ENCODE results near the gene ELF4.

The ELF4 gene

DNA sequence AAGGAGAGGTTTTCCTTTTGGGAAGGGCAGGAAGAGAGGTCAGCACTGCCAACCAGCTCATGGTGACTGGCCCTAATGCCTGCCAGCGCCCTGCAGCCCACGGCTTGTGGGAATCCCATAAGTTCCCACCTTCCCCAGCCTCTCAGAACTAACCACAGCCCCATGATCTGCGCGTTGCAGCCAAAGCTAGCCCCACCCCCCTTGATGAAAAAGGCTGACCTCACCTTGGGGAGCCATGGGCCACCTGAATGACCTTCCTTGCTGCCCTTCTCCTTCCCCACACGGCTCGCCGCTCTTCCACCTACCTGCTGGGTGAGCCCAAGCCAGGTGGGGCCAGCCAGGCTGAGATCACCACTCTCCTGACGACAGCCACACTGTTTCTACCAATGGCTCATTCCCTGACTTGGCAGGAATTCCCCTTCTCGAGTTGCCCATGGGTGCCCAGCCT is 3.9 kb upstream of the ELF4 start:
- DNase-seq, result no peak

DNA sequence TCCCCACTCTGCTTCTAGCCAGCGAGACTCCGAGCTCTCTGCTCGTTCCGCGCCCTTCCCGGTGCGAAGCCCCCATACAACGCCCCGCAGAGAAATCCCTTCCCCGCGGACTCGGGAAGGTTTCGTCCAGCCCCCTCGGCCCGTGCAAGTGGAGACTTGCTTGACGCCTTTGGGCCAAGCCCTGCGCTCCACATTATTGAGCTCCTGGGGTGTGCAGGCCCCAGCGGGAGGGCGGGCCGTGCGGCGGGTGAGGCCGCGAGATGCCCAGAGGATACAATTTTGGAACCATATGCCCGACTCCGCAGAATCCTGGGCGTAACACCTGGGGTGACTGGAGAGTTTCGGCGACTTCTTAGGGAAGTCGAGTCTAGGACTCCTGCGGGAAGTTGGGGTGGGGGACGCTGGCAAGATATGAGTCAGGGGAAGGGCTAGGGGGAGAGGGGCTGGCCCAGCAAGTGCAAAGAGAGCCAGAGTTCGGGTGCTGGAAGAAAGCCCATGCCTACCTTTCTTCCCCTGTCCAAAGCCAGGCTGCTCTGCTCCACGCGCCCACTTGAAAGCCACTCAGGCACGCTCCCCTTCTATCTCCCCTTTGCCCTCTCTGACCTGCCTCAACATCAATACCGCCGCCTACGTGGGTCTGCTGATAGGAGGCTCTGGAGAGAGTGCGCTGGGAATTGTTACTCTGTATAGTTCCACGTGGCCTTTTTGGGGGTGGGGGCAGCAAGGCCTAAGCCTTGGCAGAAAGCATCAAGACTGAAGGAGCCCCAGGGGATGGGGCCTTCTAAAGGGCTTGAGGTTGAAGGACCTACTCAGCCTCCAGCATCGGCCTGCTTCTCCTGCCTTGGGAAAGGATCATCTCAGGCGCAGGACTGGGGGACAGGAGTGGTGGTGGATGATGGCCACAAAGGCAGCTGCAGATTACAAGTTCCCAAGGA is 1.2 kb upstream of the ELF4 start:
- no peak for DNase-seq

DNA sequence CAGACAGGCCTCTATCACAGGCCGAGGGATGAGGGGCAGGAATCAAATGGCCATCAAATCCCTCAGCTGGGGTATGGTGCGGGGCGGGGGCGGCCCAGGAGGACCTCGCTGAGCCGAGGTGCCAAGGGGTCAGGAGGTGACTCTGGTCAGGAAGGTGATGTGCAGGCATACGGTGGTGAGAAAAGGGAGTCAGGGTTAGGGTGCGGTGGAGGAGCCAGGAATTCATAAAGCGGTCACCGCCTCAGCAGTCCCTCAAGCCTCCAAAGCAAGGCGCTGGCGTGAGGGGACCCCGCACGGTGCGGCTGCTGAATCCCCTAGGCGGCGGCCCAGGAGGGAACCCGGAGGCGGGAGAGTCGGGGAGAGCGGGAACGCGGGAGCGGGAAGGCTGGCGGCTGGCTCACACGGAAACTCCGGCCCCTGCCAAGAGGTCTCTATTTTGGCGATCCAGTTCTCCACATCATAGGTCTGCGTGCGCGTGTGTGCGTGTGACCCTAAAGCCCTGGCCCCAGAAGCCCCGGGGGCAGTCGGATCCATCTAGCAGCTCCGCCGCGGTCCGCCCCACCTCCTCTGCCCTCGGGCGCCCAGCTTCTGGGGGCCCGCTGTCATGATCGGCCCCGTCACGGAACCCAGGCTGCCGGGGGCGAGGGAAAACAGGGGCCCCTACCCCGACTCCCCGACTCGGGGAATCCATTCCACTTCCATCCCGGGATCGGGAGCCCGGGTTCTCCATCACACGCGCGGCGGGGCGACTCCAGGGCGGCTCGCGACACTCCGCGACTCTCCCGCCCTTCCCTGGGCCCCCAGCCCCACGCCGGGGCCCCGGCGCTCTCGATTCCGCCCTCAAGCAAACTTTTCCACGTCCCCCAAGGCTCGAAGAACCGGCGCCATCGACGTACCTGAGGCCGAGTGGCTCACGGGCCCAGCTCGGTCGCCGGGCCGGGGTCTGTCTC is 593 bp downstream of the ELF4 start:
- DNase-seq, result no peak

DNA sequence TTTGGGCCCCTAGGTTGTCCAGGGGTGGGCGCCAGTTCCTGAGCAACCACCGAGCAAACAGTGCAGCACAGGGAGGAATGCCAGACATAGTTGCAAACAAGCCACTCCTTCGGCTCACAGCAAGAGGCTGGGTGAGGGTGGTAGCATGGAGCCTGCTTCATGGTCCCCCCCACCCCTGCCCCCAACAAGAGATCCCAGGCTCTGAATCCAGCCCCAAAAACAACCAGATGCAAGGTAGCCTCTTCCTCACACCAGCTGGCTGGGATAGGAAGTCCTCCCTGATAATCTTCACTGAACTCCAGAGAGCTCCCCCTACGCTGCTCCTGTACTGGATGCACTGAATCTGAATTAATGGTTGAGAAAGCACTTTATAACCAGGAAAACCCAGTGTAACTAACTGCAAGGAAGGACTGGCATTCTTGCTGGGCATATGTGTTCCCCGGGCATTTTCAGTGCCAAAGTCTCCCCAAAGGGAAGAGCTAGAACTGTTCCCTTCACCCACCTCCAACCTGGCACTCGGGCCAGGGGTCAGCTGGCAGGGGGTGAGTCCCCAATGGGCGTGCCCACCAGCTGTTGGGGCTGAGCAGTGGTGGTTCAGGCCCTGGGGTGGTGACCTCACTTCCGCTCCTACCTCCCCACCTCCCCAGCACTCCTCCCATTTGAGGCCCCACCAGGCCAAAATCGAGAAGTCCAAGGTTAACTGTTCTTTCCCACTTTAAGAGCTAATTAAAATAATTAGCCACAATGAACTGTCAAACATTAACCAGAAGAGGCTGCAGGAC is 1.5 kb downstream of the ELF4 start:
- peak; percentile 67 for DNase-seq

DNA sequence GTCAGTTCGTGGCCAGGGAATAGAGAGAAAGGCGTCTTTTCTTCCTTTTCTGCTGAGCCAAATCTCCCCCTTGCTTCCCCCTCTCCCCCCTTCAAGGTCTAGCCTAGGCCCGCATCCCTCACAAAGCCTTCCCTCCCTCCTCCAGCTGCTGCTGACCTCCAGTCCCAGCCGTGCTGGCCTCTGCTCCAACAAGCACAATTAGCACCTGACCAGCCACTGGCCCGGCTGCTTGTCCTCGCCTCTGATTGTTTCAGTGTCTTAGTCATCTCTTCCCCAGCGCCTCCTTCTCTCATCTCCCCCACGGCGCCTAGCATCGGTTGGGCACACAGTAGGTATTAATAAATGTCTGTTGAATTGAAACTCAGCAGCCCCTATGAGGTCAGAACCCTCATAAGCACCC is 4.2 kb downstream of the ELF4 start:
- DNase-seq, result no peak

DNA sequence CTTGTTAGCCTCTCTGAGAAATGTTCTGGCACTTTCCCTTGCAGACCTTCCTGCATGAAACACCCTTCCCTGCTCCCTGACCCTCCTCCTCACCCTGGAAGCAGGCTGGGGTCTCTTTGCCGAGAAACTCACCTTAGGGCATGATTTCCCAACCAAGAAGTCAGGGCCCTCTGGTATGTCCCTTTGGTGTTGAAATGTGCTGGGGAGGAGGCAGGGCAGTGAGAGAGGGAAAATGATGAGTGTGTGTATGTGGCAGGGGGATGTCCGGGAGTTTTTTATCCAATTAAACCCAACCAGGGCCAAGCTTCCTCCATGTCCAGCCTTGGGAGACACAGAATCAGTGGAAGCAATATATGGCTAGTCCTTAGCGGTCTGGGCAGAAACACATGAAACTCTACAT is 5.1 kb downstream of the ELF4 start:
- no peak for DNase-seq

DNA sequence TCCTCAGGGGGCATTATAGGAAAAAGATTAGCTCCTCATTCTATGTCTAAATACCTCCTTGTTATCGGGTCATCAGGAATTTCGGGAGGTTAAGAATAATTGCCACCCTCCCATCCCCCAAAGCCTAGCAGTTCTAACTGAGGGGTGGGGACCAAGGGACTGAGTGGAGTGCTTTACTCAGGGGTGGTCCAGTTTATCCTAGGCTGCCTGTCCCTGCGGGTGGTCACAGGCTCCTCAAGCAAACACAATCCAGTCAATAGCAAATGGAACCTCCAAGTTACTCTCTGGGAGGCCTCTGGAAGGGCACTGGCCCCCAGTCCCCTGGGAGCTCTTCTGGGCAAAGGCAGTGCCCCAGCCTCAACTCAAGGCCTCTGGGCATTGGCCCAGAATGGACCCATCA is 6.7 kb downstream of the ELF4 start:
- DNase-seq, result no peak

DNA sequence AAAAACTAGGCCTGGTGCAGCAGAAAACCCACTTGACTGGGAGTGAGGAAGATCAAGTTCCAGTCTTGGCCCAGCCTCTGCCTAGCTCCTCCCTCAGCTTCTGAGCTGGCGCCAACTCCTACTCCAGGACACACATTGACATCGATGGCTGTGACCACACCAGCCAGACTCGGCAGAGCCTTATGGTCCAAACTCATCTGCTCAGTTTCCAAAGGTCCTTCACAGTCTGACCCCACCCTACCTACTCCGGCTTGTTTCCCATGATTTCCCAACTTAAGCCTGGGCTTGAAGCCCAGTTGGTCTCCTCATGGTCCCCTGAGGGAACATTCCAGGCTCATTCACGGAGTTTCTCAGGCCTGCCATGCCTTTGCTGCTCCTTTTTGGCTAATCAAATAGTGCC is 10.1 kb downstream of the ELF4 start:
- no peak for DNase-seq

DNA sequence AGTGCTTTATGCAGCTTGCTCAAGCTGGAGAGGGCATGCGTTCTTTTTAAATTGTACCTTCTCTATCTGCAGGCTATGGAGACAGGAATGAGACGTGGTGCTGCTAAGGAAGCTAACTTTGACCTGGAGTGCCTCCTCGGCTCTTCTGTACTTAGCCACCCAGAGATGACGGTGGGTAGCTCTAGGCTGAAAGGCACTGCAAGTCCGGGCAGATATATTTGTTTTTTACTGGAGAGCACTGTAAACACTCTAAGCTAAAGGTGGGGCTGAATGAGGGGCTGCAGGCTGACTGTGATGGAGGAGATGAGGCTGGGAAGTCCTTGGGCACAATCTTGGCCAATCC is 12.1 kb downstream of the ELF4 start:
- DNase-seq, result no peak

DNA sequence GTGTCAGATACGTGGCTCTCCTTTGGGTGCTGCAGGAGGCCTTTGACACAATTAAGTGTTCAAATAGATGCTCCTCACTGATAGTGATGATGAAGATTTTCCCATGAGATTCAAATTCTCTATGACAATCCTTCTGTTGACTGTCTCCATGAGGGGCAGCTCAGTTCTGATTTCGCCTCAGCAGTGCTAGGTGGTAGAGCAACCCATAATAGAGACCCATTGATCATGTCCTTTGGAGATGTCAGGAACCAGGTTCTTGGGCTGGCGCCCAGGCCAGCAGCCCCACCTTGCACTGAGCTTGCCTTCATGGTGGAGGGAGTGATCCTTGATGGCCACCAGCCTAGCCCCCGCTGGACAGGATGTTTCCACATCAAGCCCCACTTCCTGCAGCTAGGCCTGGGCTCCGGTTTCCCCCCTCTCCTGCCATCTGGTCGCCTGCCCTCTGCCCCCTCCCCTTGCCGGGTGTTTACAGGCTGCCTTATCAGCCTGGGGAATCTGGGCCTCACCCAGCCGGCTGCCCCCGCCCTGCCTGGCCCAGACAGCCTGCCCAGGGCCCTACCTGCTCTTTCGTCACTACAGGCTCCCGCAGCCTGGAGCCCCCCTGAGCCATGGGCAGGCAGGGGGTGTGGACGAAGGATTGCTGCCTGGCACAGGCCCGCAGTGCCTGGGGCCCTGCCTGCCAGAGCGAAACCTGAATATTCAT is 12.6 kb downstream of the ELF4 start:
- DNase-seq, result no peak

DNA sequence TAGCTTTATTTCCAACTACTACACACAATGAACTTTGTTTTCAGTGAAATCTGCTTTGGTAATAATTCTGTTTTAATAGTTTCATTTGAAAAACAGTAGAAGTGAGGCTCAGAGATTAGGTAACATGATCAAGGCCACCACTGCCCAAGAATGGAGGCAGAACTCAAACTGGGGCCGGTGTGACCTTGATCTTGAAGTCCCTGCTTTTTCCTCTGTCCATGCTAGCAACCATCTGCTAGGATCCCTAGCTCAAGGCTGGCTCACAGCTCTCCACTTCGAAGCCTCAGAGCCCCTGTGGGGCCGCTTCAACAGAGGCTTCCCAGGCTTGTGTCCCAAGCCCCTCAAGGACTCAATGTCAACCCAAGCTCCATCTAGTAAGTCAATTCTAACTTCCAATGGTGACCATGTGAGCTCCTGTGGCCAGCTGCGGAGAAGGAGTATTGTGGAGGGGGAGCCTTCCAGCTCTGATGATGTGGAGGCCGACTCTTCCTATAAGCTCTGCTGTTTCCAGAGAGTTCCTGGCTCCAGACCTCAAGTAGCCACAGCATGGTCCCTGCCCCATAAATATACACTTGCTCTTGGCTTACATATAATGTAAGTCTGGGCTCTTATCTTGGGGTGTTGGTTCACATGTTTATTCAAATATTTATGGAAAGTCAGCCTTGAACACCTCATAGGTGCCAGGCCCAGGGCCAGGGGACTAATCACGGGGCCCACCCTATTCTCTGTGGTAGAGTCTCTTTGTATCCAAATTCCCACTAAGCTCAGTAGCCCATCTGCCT is 14.9 kb downstream of the ELF4 start:
- no peak for DNase-seq

DNA sequence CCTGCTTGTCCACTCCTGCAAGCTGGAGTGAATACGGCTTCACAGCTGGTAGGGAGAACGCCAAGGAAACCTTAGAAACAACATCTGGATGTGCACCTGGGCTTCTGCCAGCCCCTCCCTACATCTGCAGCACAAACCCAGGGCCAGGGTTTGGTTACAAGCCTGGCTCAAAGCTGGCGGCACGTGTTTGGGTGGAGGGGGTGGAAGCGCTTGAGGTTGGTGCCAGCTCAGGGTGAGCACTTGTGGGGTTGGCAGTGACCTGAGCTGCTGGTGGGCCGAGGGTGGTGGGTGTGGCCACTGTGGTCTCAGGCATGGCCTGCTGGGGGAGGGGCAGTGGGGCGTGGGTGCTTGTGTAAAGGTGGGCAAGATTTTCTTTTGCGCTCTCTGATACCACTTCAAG is 15.6 kb downstream of the ELF4 start:
- DNase-seq, result no peak

DNA sequence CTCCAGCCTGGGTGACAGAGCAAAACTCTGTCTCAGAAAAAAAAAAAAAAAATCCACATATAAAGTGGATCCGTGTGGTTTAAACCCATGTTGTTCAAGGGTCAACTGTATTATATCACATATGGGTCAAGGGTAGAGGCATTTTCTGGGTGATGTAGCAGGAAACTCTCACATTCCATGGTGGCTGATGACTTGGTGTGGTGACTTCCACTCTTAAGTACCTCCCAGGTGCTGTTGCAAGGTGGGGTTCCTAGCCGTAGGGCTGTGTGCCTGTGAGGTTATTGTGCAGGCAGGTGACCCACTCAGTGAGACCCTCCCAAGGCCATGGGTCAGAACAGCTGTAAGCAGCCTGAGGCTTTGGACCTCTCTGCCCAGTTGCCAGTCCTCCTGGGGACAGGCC is 17.0 kb downstream of the ELF4 start:
- no peak for DNase-seq

DNA sequence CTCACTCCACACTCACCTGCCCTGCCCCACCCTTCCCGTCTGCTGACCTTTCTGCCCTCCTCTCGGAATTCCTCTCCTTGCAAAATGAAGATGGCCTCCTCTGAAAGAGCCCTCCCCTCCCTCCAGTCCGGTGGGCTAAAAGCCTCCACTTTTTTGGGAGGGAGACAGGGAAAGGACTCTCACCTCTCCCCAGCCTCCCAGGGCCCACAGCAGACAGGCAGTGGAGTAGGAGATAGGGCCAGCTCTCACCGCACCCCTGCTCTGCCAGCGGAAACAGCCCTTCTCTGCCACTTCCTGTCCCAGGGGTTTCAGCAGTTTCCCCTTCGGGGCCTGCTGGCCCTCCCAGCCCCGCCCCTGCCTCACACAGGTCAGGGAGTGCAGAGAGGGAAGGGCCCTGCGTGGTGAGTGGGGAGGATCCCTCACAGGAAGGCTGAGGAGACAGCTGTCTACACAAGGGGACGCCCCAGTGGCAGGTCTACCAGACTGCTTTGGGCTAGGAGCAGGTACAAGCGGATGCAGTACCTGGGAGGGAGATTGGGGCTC is 18.2 kb downstream of the ELF4 start:
- DNase-seq, result peak; percentile 95

DNA sequence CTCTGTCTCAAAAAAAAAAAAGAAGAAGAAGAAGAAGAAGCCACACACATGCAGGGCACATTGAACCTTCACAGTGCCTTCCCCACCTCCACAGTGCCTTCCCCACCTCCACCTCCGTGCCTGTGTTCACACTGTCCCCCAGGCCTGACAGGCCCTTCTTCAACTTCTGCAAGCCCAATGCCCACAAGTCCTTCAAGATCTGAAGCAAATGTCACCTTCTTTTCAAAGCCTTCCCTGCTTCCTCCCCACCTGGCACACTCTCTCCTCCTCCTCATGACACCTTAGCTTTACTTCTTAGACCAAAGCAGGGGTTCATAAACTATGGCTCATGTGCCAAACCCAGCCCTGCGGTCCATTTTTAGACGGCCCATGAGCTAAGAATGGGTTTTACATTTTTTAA is 19.9 kb downstream of the ELF4 start:
- DNase-seq, result no peak

DNA sequence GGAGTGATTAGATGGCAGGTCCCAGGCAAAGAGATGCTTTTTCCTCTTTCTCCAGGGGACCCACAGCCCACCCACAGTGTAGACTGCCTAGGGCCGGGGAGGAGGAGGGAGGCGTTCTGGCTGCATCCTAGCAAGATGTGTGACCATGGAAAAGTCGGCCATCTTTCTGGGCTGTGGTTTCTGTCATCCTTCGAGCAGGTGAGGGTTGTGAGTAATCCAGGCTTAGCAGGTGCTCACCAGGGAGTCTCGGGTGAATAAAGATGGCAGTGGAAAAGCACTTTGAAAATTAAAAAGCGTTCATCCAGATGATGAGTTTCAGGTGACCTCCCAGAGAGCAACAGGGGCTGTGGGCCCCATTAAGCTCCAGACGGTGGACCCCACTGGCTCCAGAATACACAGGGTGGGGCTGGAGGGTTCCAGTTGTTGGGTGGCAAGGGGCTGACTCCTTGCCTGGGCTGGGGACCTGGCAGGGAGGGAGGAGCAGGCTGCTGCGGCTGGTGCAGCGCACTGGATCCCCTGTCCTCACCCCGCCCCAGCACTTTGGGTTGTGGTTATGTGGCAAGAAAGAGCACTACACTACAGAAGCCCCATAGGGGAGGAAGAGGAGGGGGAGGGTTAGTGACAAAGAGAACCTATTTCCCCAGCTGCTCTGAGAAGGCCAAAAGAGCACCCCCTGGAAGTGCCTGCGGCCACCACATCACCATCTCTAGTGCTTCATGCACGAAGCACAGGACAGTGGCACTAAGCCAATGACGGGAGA is 23.7 kb downstream of the ELF4 start:
- DNase-seq, result peak; percentile 90

DNA sequence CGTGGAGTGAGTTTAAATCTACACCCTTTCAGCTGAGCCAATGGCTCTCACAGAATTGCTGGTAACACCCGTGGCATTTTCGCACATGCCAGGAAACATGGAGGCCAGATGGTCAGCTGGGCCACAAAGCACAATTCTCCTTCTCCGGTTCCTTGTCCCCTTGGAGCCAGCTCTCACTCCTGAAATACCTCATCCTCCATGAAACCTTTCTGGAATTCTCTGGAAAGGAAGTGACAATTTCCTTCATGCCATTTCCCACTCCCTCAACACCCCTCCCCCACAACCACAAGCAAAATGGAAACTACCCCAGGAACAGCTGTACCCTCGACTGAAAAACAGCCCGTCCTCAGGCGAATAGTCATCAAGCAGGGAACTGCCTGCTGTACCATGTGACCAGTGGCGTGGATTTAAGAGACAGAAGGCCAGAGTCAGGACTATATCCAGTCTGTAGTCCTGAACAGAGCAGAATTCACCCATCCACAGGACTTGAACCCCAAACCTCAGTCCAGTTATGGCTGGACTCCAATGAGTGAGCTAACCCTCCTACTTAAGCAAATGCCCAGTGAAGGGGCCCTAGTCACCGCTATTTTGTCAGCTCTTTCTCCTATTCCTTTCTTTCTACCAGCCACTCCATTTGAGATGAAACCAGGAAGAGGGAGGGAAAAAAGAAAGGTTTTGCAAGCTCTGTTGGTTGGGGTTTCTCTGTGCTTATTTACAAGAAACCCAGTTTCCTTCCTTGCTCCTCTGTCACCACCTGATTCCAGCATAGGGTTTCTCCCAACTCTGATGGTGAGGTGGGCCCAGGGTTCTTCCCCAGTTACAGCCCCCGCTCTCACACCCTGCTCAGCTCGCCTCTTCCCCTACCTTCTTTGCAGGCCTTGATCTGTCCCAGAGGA is 24.5 kb downstream of the ELF4 start:
- peak; percentile 57 for DNase-seq

DNA sequence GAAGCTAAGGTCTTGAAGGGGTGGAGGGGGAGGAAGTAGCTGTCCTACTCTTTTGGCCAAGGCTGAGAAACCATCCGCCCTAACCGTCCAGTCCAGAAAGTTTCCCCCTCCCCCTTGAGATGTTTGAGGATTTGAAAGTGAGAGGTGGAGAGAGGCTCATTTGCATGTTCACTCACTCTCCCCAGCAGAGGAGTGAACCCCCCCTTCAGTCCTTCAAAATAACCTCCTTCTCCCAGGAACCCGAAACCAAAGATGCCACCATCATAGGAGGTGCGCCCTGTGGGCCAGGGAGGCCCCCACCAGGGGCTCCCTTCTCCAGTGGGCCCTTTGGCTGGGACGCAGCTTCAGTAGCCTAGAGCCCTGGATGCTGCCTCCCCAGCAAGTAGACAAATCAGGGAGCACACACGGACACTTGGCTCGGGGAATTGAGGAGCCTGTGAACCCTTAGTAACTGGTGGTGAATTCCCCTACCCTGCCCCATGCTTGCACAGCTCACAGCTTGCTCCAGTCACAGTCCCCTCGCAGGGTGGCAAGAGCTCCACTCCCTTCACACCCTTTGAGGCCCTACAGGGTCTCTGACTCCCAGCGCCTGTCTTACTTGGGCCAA is 25.6 kb downstream of the ELF4 start:
- peak; percentile 55 for DNase-seq
